H1 (cell line): ENCODE data around the gene SLC25A12. TPM values are rescaled to one million over a fixed set of nuclear protein-coding genes. Genes with fewer than 3 reads are reported as not detected.

Experiments
- CTCF ChIA-PET: fragments of 300-600 bp; sonication (Branson Sonifier 250); formaldehyde crosslinking; loops from one replicate; lab custom pipeline; 2021; ENCODE audit not compliant: partially characterized antibody; lab: Charles Lee
- POLR2A ChIA-PET: fragments of 300-600 bp; sonication (Branson Sonifier 250); formaldehyde crosslinking; loops from one replicate; lab custom pipeline; 2021; ENCODE audit warnings: inconsistent platforms; ENCODE audit not compliant: partially characterized antibody; lab: Charles Lee
- DNase-seq, 2 experiments: peaks; one replicate each; pipeline versions ENCODE4 v3.0.0 to v3.0.0-alpha.2; 2010 to 2022; ENCODE audit warnings: low spot score in 2 of 2, low read depth in 1 of 2, mixed read lengths in 1 of 2
- FAIRE-seq: peaks from 2 replicates; lab custom pipeline; 2011; peaks lifted over from hg19 to GRCh38; lab: Jason Lieb, UNC
- H2AFZ ChIP-seq: 2 replicates; pipeline ENCODE4 v1.8.1; 2012; ENCODE audit warnings: low read length, inconsistent platforms
- H2AK5ac ChIP-seq: 2 replicates; pipeline ENCODE4 v1.6.1; 2013; ENCODE audit warnings: low read depth, low read length
- H2BK120ac ChIP-seq: replicated peaks from 2 replicates; pipeline ENCODE3; 2013; ENCODE audit warnings: low read depth, low read length, inconsistent platforms
- H2BK12ac ChIP-seq: 2 replicates; pipeline ENCODE4 v1.6.1; 2013; ENCODE audit warnings: low read depth, low read length
- H2BK15ac ChIP-seq: 2 replicates; pipeline ENCODE4 v1.6.1; 2013; ENCODE audit warnings: low read length
- H2BK20ac ChIP-seq: 2 replicates; pipeline ENCODE4 v1.6.1; 2013; ENCODE audit warnings: low read length
- H2BK5ac ChIP-seq: 2 replicates; pipeline ENCODE4 v1.6.1; 2013; ENCODE audit warnings: low read depth, low read length
- H3K14ac ChIP-seq: 2 replicates; pipeline ENCODE4 v1.6.1; 2013; ENCODE audit warnings: inconsistent platforms; ENCODE audit not compliant: insufficient read length
- H3K18ac ChIP-seq: 2 replicates; pipeline ENCODE4 v1.6.1; 2013; ENCODE audit warnings: low read length; ENCODE audit errors: extremely low read depth
- H3K23ac ChIP-seq: 2 replicates; pipeline ENCODE4 v1.6.1; 2013; ENCODE audit warnings: inconsistent platforms; ENCODE audit not compliant: insufficient read length
- H3K23me2 ChIP-seq: 2 replicates; pipeline ENCODE4 v1.6.1; 2013; ENCODE audit warnings: low read depth, low read length
- H3K27ac ChIP-seq: 2 replicates; pipeline ENCODE4 v1.6.1; 2011; ENCODE audit warnings: low read depth, low read length, inconsistent platforms
- H3K27me3 ChIP-seq, 4 experiments: replicated peaks in 1 of 4; 1 replicate in 1 of 4; 2 replicates in 3 of 4; pipeline versions ENCODE4 v1.6.1 to v1.8.1; 2011 to 2013; ENCODE audit warnings: low read length in 3 of 4, mild to moderate bottlenecking in 3 of 4, inconsistent platforms in 2 of 4, mixed read lengths in 2 of 4, moderate library complexity in 1 of 4; ENCODE audit not compliant: control insufficient read depth in 3 of 4, insufficient read depth in 3 of 4; ENCODE audit errors: extremely low read depth in 1 of 4
- H3K36me3 ChIP-seq, 4 experiments: 2 replicates each; pipeline versions ENCODE4 v1.6.1 to v1.8.1; 2011 to 2013; ENCODE audit warnings: mild to moderate bottlenecking in 4 of 4, low read length in 3 of 4, moderate library complexity in 2 of 4, control low read depth in 1 of 4, inconsistent platforms in 1 of 4; ENCODE audit not compliant: insufficient read depth in 4 of 4, control insufficient read depth in 2 of 4
- H3K4ac ChIP-seq: replicated peaks from 2 replicates; pipeline ENCODE3; 2013; ENCODE audit warnings: low read length, low read depth, mixed read lengths, inconsistent platforms; ENCODE audit not compliant: insufficient read length
- H3K4me1 ChIP-seq, 4 experiments: replicated peaks in 1 of 4; 1 replicate in 1 of 4; 2 replicates in 3 of 4; pipeline versions ENCODE4 v1.6.1 to v1.8.1; 2011 to 2013; ENCODE audit warnings: low read length in 3 of 4, inconsistent platforms in 2 of 4, mixed read lengths in 1 of 4; ENCODE audit not compliant: insufficient read depth in 4 of 4, control insufficient read depth in 3 of 4
- H3K4me2 ChIP-seq, 2 experiments: 2 replicates each; pipeline versions ENCODE4 v1.6.1 to v1.8.1; 2011 to 2013; ENCODE audit warnings: low read depth in 2 of 2, low read length in 2 of 2, control low read depth in 1 of 2, inconsistent platforms in 1 of 2, mild to moderate bottlenecking in 1 of 2; ENCODE audit not compliant: insufficient read depth in 1 of 2
- H3K4me3 ChIP-seq, 4 experiments: fragments of 200-600, 300-600 bp in 1 of 4; sonication (generic), shearing (Covaris generic), sonication (Bioruptor Twin) in 1 of 4; 2 replicates each; pipeline versions ENCODE4 v1.5.1 to v1.8.1; 2011 to 2016; ENCODE audit warnings: low read length in 4 of 4, low read depth in 3 of 4, control low read depth in 2 of 4, inconsistent platforms in 2 of 4, mild to moderate bottlenecking in 2 of 4, mixed read lengths in 1 of 4, moderate library complexity in 1 of 4; ENCODE audit not compliant: insufficient read depth in 2 of 4; ENCODE audit errors: extremely low read depth in 1 of 4
- H3K56ac ChIP-seq: replicated peaks from 2 replicates; pipeline ENCODE3; 2013; ENCODE audit warnings: low read depth, mild to moderate bottlenecking, mixed read lengths, low read length, inconsistent platforms; ENCODE audit not compliant: insufficient read length
- H3K79me1 ChIP-seq: 2 replicates; pipeline ENCODE4 v1.6.1; 2013; ENCODE audit warnings: low read depth, low read length, control low read depth
- H3K79me2 ChIP-seq, 2 experiments: 2 replicates each; pipeline versions ENCODE4 v1.6.1 to v1.8.1; 2012 to 2013; ENCODE audit warnings: low read length in 2 of 2, mild to moderate bottlenecking in 2 of 2, inconsistent platforms in 1 of 2; ENCODE audit not compliant: insufficient read depth in 2 of 2, control insufficient read depth in 1 of 2
- H3K9ac ChIP-seq, 4 experiments: replicated peaks in 1 of 4; 1 replicate in 1 of 4; 2 replicates in 3 of 4; pipeline versions ENCODE4 v1.6.1 to v1.8.1; 2011 to 2013; ENCODE audit warnings: low read depth in 3 of 4, low read length in 3 of 4, control low read depth in 2 of 4, mild to moderate bottlenecking in 2 of 4, moderate library complexity in 2 of 4, inconsistent platforms in 1 of 4; ENCODE audit errors: extremely low read depth in 1 of 4
- H3K9me3 ChIP-seq, 2 experiments: 2 replicates each; pipeline versions ENCODE4 v1.6.1 to v1.8.1; 2012 to 2013; ENCODE audit warnings: mild to moderate bottlenecking in 2 of 2, moderate library complexity in 2 of 2, control low read depth in 1 of 2, inconsistent platforms in 1 of 2, low read depth in 1 of 2, low read length in 1 of 2, mixed read lengths in 1 of 2; ENCODE audit not compliant: insufficient read depth in 2 of 2
- H4K20me1 ChIP-seq, 2 experiments: replicated peaks in 1 of 2; 2 replicates each; pipeline versions ENCODE3 to v1.8.1; 2011 to 2013; ENCODE audit warnings: inconsistent platforms in 2 of 2, low read length in 2 of 2, mild to moderate bottlenecking in 1 of 2; ENCODE audit not compliant: insufficient read depth in 2 of 2, control insufficient read depth in 1 of 2
- H4K5ac ChIP-seq: 2 replicates; pipeline ENCODE4 v1.6.1; 2013; ENCODE audit warnings: low read length, low read depth, mixed read lengths, inconsistent platforms; ENCODE audit not compliant: insufficient read length
- H4K8ac ChIP-seq: 2 replicates; pipeline ENCODE4 v1.8.0; 2013; ENCODE audit warnings: mild to moderate bottlenecking, moderate library complexity, low read length, inconsistent platforms; ENCODE audit not compliant: insufficient read depth; ENCODE audit errors: extremely low read depth
- H4K91ac ChIP-seq: replicated peaks from 2 replicates; pipeline ENCODE3; 2013; ENCODE audit warnings: low read length, mixed read lengths, inconsistent platforms; ENCODE audit not compliant: insufficient read length
- CBX5 ChIP-seq: fragments of 300-800, 300-1000 bp; sonication (generic); IDR thresholded peaks from 2 replicates; pipeline ENCODE4 v1.7.1; 2016; ENCODE audit warnings: antibody characterized with exemption, low read length, low read depth
- GTF2F1 ChIP-seq: IDR thresholded peaks from 2 replicates; pipeline ENCODE4 v1.6.1; 2012; ENCODE audit warnings: low read depth, low read length, improper control_type of control experiment, borderline replicate concordance
- JUN ChIP-seq: IDR thresholded peaks from 2 replicates; pipeline ENCODE4 v1.6.1; 2011; ENCODE audit warnings: low read depth, mild to moderate bottlenecking, improper control_type of control experiment, low read length
- RAD21 ChIP-seq, 2 experiments: IDR thresholded peaks in 1 of 2; conservative IDR thresholded peaks in 1 of 2; 2 replicates each; pipeline ENCODE4 v1.6.1; 2011; ENCODE audit warnings: low read depth in 2 of 2, low read length in 2 of 2, improper control_type of control experiment in 1 of 2, inconsistent platforms in 1 of 2, mild to moderate bottlenecking in 1 of 2, moderate library complexity in 1 of 2
- RNF2 ChIP-seq: fragments of 200-900, 300-1000 bp; sonication (generic); IDR thresholded peaks from 2 replicates; pipeline ENCODE4 v1.7.1; 2016; ENCODE audit warnings: borderline replicate concordance, low read depth, mild to moderate bottlenecking, antibody characterized with exemption, low read length; ENCODE audit not compliant: poor library complexity, severe bottlenecking; ENCODE audit errors: missing control alignments
- SP4 ChIP-seq: IDR thresholded peaks from 2 replicates; pipeline ENCODE4 v1.6.1; 2012; ENCODE audit warnings: low read length, inconsistent platforms
- SUZ12 ChIP-seq: fragments of 200-600 bp; sonication (generic); IDR thresholded peaks from 2 replicates; pipeline ENCODE4 v1.6.1; 2012; ENCODE audit warnings: mild to moderate bottlenecking, inconsistent platforms, low read length, moderate library complexity, mixed read lengths
- WGBS, 2 experiments: shearing (Covaris generic) in 1 of 2; methylation state at CpG; one replicate each; pipeline versions ENCODE4 v1.1.6 to v1.1.7; 2013 to 2015; ENCODE audit warnings: low lambda C conversion rate in 2 of 2, mixed read lengths in 2 of 2, inconsistent platforms in 1 of 2, low coverage in 1 of 2, missing lambda C conversion rate in 1 of 2; ENCODE audit not compliant: insufficient replicate concordance in 2 of 2, insufficient coverage in 1 of 2, insufficient read length in 1 of 2; ENCODE audit errors: extremely low coverage in 1 of 2, missing lambda C conversion rate in 1 of 2; 5-methylcytosine and 5-hydroxymethylcytosine counted together
- polyA plus RNA-seq, 7 experiments: library from polyadenylated mRNA; depleted of rRNA in 3 of 7; stranded (reverse) in 5 of 7; unstranded in 2 of 7; fragments of >200 nt in 5 of 7; fragments of 200-250 nt in 2 of 7; gene quantifications; 1 replicate in 5 of 7; 2 replicates in 1 of 7; 4 replicates in 1 of 7; pipeline versions ENCODE4 v1.2.1 to v1.2.3, GENCODE V29; 2011 to 2013; ENCODE audit warnings: missing spikeins in 2 of 7, mixed read lengths in 2 of 7
- total RNA-seq: library from RNA; stranded (reverse); fragmentation: NEBNext Ultra II Directional; extraction: Animal tissue kit (Norgen Biotek cat#: 25700); gene quantifications from 2 replicates; pipeline ENCODE4 v1.2.1, GENCODE V29; 2021

Gene SLC25A12
- total and polyA plus RNA-seq, 2 of the 8 experiments (the other 6 are each of a cell fraction or from before 2014, with no cell fraction given): 7.7 to 10.2 TPM

DNA sequence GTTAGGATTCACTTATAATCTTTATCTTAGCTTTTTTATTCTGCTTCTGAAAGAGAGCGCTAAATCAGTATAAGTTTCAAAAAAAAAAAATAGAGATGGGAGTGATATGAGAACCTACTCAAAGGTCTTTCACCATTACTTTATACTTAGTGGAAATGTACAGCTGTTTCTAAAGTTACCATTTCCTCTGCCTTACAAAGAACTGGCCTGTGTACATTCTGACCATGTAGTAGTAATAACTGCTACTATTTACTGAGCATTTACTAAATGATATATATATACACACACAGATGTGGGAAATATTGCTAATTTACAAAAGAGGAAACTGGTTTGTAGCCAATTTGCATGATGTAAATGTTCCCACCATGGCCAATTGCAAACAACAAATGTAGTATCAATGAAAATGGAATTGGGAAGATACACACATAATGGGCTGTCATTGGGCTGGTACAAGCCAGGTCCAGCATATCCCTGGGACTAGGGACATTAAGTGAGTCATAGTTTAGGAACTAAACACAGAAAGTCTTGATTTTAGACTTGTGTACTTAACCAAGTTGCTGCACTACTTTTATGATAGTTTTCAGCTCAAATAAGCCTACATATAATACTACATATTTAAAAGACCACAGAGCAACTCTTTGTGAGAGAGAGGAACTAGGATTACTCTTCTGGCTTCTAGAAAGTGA is 139.6 kb downstream of the SLC25A12 start:
- DNase-seq (no peak), FAIRE-seq (no peak)
- H4K5ac ChIP-seq: no peak overlapping the region
- H2BK12ac ChIP-seq: no peak overlapping the region
- POLR2A ChIA-PET: no interaction called here
- no peak overlapping the region for H2BK20ac ChIP-seq
- no peak overlapping the region for H3K18ac ChIP-seq
- no peaks in the 10 kb centered on the region for H3K4me1 ChIP-seq
- H3K23me2 ChIP-seq: no peaks in the 10 kb centered on the region
- no peak overlapping the region for H3K4me2 ChIP-seq
- WGBS, 2 experiments: 100% methylated on average over 1 of the region's 1 CpG; no CpG with 5 or more reads in 1 of the 2 experiments
- CTCF ChIA-PET: interaction anchor here (0.6 kb wide), 1 partner anchor 374 kb away, joined by 3 read pairs; no protein-coding TSS in a partner anchor
- H3K56ac ChIP-seq: no peak overlapping the region
- H3K9ac ChIP-seq: no peak overlapping the region
- no peak overlapping the region for H3K23ac ChIP-seq
- H4K20me1 ChIP-seq: no peaks in the 10 kb centered on the region
- no peaks in the 10 kb centered on the region for H3K79me2 ChIP-seq
- no peak overlapping the region for H4K91ac ChIP-seq
- no peaks in the 10 kb centered on the region for H3K79me1 ChIP-seq
- no peak overlapping the region for H3K14ac ChIP-seq
- no peaks in the 10 kb centered on the region for H3K9me3 ChIP-seq
- no peak overlapping the region for H2AK5ac ChIP-seq
- no peak overlapping the region for H3K27ac ChIP-seq
- no peak overlapping the region for H2BK120ac ChIP-seq
- no peak overlapping the region for H2BK5ac ChIP-seq
- no peak overlapping the region for H2AFZ ChIP-seq
- H3K4ac ChIP-seq: no peak overlapping the region
- no peaks in the 10 kb centered on the region for H3K27me3 ChIP-seq
- H2BK15ac ChIP-seq: no peak overlapping the region
- no peak overlapping the region for H4K8ac ChIP-seq
- peaks cover 0 to 3% (median 1%) of the 10 kb centered on the region in 4 experiments; a peak in 3 of 8 replicates for H3K36me3 ChIP-seq
- H3K4me3 ChIP-seq: no peak overlapping the region
- no peak for TF ChIP-seq GTF2F1
- no peak for TF ChIP-seq RAD21 (IDR thresholded peaks at IDR 0.05 in 1 of 2, conservative IDR thresholded peaks at IDR 0.05 in 1 of 2; ENCODE audit: low read depth in 2 of 2, low read length in 2 of 2)
- no peak for TF ChIP-seq SUZ12
- no peak for TF ChIP-seq CBX5
- no peak for TF ChIP-seq JUN
- no peak for TF ChIP-seq SP4
- TF ChIP-seq RNF2: no peak
